ENCODE measurements around the gene PLD5. TPM values are rescaled to one million over a fixed set of nuclear protein-coding genes. Genes with fewer than 3 reads are reported as not detected.

PLD5 gene
- total RNA-seq, 2 donors from 2014 or later = 0.05 to 1.0 TPM

DNA sequence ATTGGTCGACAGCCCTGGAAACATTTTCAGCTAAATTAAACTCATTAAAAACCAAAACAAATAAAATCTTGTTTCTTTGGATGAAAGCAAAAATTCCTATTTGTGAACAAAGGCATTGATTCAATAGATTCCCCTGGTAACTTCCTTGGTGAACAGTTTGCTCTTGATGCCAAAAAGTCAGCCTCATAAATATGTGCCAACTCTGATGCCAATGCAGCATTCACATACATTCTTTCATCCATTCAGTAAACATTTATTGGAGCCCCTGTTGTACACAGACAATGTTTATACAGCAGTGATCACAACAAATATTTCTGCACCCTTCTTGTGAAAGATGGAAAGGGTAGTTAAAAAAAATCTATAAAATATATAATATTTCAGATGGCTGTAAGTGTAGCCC, 107.8 kb downstream of the PLD5 start:
- no peaks in the 10 kb centered on the region for H3K4me1 ChIP-seq (replicated peaks)
- TF ChIP-seq POLR2AphosphoS5 (IDR thresholded peaks at IDR 0.05) = no peak
- no peak for TF ChIP-seq POLR2A (IDR thresholded peaks at IDR 0.05)
- TF ChIP-seq, protein P1, sequence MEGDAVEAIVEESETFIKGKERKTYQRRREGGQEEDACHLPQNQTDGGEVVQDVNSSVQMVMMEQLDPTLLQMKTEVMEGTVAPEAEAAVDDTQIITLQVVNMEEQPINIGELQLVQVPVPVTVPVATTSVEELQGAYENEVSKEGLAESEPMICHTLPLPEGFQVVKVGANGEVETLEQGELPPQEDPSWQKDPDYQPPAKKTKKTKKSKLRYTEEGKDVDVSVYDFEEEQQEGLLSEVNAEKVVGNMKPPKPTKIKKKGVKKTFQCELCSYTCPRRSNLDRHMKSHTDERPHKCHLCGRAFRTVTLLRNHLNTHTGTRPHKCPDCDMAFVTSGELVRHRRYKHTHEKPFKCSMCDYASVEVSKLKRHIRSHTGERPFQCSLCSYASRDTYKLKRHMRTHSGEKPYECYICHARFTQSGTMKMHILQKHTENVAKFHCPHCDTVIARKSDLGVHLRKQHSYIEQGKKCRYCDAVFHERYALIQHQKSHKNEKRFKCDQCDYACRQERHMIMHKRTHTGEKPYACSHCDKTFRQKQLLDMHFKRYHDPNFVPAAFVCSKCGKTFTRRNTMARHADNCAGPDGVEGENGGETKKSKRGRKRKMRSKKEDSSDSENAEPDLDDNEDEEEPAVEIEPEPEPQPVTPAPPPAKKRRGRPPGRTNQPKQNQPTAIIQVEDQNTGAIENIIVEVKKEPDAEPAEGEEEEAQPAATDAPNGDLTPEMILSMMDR (IDR thresholded peaks at IDR 0.05) = no peak
- no peak overlapping the region for H3K4me3 ChIP-seq
- H3K27ac ChIP-seq = no peak overlapping the region
- no peaks in the 10 kb centered on the region for H3K27me3 ChIP-seq (replicated peaks; ENCODE audit: insufficient read depth)
- no peaks in the 10 kb centered on the region for H3K36me3 ChIP-seq
- WGBS = 28% methylated on average over 1 of the region's 1 CpG
- intact Hi-C loops (cut with DNase I) = no loop called here
- no peaks in the 10 kb centered on the region for H3K9me3 ChIP-seq
- no peak for DNase-seq (ENCODE audit: low spot score)

GRCh38 chr1:242412921-242413320, 111.6 kb downstream of the PLD5 start:
- no peak for DNase-seq (ENCODE audit: low spot score)
- Histone ChIP-seq H3K4me1 (replicated peaks) (no peaks in the 10 kb centered on the region), H3K4me3 (no peak overlapping the region), H3K9me3 (no peaks in the 10 kb centered on the region), H3K27me3 (replicated peaks; ENCODE audit: insufficient read depth) (no peaks in the 10 kb centered on the region), H3K27ac (no peak overlapping the region), H3K36me3 (no peaks in the 10 kb centered on the region)
- TF ChIP-seq POLR2A (IDR thresholded peaks at IDR 0.05) (no peak), POLR2AphosphoS5 (IDR thresholded peaks at IDR 0.05) (no peak)
- TF ChIP-seq, protein P1 (IDR thresholded peaks at IDR 0.05) = no peak
- 80% methylated on average over 6 of the region's 6 CpGs for WGBS
- intact Hi-C loops (cut with DNase I) = no loop called here

DNA sequence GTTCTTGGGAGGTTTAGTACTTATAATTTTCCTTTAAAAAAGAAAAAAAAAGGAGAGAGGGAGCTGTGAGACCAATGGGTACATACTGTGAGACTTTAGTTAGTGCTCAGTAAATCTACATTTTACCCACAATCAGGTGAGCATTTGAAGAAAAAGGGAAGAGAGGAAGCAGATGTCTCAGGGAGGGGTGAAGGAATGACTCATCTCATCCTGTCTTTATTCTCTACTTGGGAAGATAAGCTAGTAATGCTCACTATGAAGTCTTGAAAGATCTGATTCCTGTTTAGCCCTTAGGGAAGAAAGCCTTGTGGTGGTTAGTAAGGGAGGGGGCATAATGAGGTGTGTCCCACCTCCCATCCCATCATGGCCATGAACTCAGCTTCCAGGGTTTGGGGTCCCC, 112.6 kb downstream of the PLD5 start:
- Histone ChIP-seq H3K36me3 (no peaks in the 10 kb centered on the region), H3K27me3 (replicated peaks; ENCODE audit: insufficient read depth) (no peaks in the 10 kb centered on the region), H3K4me3 (no peak overlapping the region), H3K27ac (no peak overlapping the region), H3K9me3 (no peaks in the 10 kb centered on the region), H3K4me1 (replicated peaks) (no peaks in the 10 kb centered on the region)
- DNase-seq (ENCODE audit: low spot score) = no peak
- TF ChIP-seq, protein P1 (IDR thresholded peaks at IDR 0.05) = no peak
- no peak for TF ChIP-seq POLR2A (IDR thresholded peaks at IDR 0.05)
- TF ChIP-seq POLR2AphosphoS5 (IDR thresholded peaks at IDR 0.05) = no peak
- intact Hi-C loops (cut with DNase I) = no loop called here

GRCh38 chr1:242405947-242406346, 118.5 kb downstream of the PLD5 start:
- WGBS = 77% methylated on average over 2 of the region's 2 CpGs
- intact Hi-C loops (cut with DNase I) = no loop called here
- H3K4me3 ChIP-seq = no peak overlapping the region
- H3K36me3 ChIP-seq = no peaks in the 10 kb centered on the region
- H3K4me1 ChIP-seq (replicated peaks) = no peaks in the 10 kb centered on the region
- no peaks in the 10 kb centered on the region for H3K27me3 ChIP-seq (replicated peaks; ENCODE audit: insufficient read depth)
- H3K9me3 ChIP-seq = no peaks in the 10 kb centered on the region
- no peak overlapping the region for H3K27ac ChIP-seq
- no peak for TF ChIP-seq POLR2AphosphoS5 (IDR thresholded peaks at IDR 0.05)
- TF ChIP-seq, protein P1 (IDR thresholded peaks at IDR 0.05) = no peak
- no peak for TF ChIP-seq POLR2A (IDR thresholded peaks at IDR 0.05)
- no peak for DNase-seq (ENCODE audit: low spot score)

- TF ChIP-seq POLR2A (IDR thresholded peaks at IDR 0.05) (no peak), POLR2AphosphoS5 (IDR thresholded peaks at IDR 0.05) (no peak)
- TF ChIP-seq, protein P1 (IDR thresholded peaks at IDR 0.05) = no peak
- H3K27ac ChIP-seq = no peak overlapping the region
- no peak for DNase-seq (ENCODE audit: low spot score)
- intact Hi-C loops (cut with DNase I) = no loop called here
- no peaks in the 10 kb centered on the region for H3K27me3 ChIP-seq (replicated peaks; ENCODE audit: insufficient read depth)
- WGBS = 91% methylated on average over 5 of the region's 5 CpGs
- no peaks in the 10 kb centered on the region for H3K9me3 ChIP-seq
- H3K36me3 ChIP-seq = no peaks in the 10 kb centered on the region
- no peaks in the 10 kb centered on the region for H3K4me1 ChIP-seq (replicated peaks)
- no peak overlapping the region for H3K4me3 ChIP-seq
Measured at GRCh38 chr1:242404296-242404695, 120.2 kb downstream of the PLD5 start.
